ENCODE results near the gene SLC49A4.
A peak's percentile ranks its signal among the peaks of the same experiment; 100 is the strongest.

Gene SLC49A4

DNA sequence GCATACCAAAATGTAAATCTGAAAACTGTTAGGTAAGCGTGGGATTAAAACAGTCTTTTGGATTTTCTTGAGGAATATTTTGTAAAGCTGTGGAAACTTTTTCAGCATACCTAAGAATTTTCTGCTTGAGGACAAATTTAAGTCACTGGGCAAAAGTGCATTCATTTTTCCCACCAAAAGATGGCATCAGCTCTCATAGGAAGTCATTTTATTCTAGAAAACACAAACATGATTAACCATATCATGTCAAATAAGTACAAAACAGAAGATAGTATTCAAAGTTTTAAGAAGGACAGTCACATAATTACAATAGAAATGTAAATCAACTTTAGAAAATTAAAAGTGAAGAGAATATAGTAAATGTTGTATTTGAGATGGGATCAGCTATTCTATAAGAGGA lies 63.5 kb downstream of the SLC49A4 start:
- Histone ChIP-seq H2AFZ (ENCODE audit: insufficient read depth, low read length, poor library complexity) (no peak overlapping the region), H3K18ac (ENCODE audit: low read length) (no peak overlapping the region), H3K4ac (ENCODE audit: low read depth, low read length) (no peak overlapping the region), H3K9ac (ENCODE audit: low read length) (no peak overlapping the region), H3K27me3 (ENCODE audit: insufficient read depth, low read length) (no peaks in the 10 kb centered on the region), H3K23ac (ENCODE audit: low read length) (no peak overlapping the region), H4K8ac (ENCODE audit: low read depth, low read length) (no peak overlapping the region), H3K14ac (ENCODE audit: low read length) (no peak overlapping the region), H2BK120ac (ENCODE audit: insufficient read depth, low read length, poor library complexity) (no peak overlapping the region), H2BK5ac (ENCODE audit: low read depth, low read length, poor library complexity) (no peak overlapping the region), H3K79me2 (ENCODE audit: control insufficient read depth, insufficient read depth, low read length, poor library complexity) (no peaks in the 10 kb centered on the region), H3K27ac (ENCODE audit: low read depth, low read length) (no peak overlapping the region), H4K91ac (ENCODE audit: low read depth, low read length) (no peak overlapping the region), H4K12ac (ENCODE audit: low read depth, low read length) (no peak overlapping the region), H2AK5ac (ENCODE audit: low read length) (no peak overlapping the region), H3K4me3 (ENCODE audit: low read depth, low read length) (no peak overlapping the region), H3K4me1 (ENCODE audit: control insufficient read depth in 1 of 2, insufficient read depth in 2 of 2, low read length in 2 of 2) (no peaks in the 10 kb centered on the region), H3K36me3 (ENCODE audit: control insufficient read depth in 1 of 2, insufficient read depth in 2 of 2, low read length in 2 of 2) (no peaks in the 10 kb centered on the region), H3K9me3 (ENCODE audit: insufficient read depth, low read depth, low read length) (no peaks in the 10 kb centered on the region), H2BK12ac (ENCODE audit: low read length) (no peak overlapping the region), H3K79me1 (ENCODE audit: low read length) (no peaks in the 10 kb centered on the region), H3K4me2 (ENCODE audit: low read length) (no peak overlapping the region)
- WGBS (ENCODE audit: extremely low coverage, insufficient coverage, insufficient read length) = no CpG with 5 or more reads among the region's 1 CpG
- DNase-seq = peak in 1 of 2 donors; percentile 72

DNA sequence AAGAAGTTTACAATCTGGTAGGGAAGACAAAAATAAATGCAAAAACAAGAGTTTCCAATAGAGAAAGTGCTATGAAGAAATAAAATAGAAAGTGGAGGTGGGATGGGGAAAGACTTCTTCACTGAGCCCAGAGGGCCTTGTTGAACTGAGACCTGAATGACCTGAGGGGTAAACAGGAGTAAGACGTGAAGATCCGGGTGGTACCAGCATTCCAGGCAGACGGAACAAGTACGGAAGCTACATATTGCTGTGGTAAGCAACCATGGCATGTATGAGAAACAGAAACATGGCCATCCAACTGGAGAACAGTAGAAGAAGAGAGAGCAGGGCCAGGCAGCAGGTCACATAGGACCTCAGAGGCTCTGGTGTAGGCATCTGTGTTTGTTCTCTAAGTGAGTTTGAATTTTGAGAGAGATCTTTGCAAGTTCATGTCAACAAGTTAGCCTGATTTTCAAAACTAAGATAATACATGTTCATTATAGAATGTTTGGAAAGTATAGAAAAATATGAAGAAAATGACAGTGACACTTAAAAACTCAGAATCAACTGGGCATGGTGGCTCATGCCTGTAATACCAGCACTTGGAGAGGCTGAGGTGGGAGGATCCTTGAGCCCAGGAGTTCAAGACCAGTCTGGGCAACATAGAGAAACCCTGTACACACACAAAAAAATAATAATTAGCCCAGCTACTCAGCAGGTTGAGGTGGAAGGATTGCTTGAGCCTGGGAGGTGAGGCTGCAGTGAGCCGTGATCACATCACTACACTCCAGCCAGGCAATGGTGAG lies 64.3 kb downstream of the SLC49A4 start:
- Histone ChIP-seq H3K4me2 (ENCODE audit: low read length) (no peak overlapping the region), H3K23ac (ENCODE audit: low read length) (no peak overlapping the region), H3K14ac (ENCODE audit: low read length) (no peak overlapping the region), H4K8ac (ENCODE audit: low read depth, low read length) (no peak overlapping the region), H4K91ac (ENCODE audit: low read depth, low read length) (peak overlapping the region; percentile 5), H2AK5ac (ENCODE audit: low read length) (no peak overlapping the region), H3K27ac (ENCODE audit: low read depth, low read length) (no peak overlapping the region), H2BK5ac (ENCODE audit: low read depth, low read length, poor library complexity) (peak overlapping the region; percentile 49), H4K12ac (ENCODE audit: low read depth, low read length) (peak overlapping the region; percentile 18), H2AFZ (ENCODE audit: insufficient read depth, low read length, poor library complexity) (no peak overlapping the region), H3K79me2 (ENCODE audit: control insufficient read depth, insufficient read depth, low read length, poor library complexity) (no peaks in the 10 kb centered on the region), H3K36me3 (ENCODE audit: control insufficient read depth in 1 of 2, insufficient read depth in 2 of 2, low read length in 2 of 2) (no peaks in the 10 kb centered on the region), H2BK12ac (ENCODE audit: low read length) (no peak overlapping the region), H3K9ac (ENCODE audit: low read length) (no peak overlapping the region), H3K4ac (ENCODE audit: low read depth, low read length) (no peak overlapping the region), H3K4me1 (ENCODE audit: control insufficient read depth in 1 of 2, insufficient read depth in 2 of 2, low read length in 2 of 2) (no peaks in the 10 kb centered on the region), H3K9me3 (ENCODE audit: insufficient read depth, low read depth, low read length) (no peaks in the 10 kb centered on the region), H3K79me1 (ENCODE audit: low read length) (no peaks in the 10 kb centered on the region), H3K18ac (ENCODE audit: low read length) (no peak overlapping the region), H2BK120ac (ENCODE audit: insufficient read depth, low read length, poor library complexity) (peak overlapping the region; percentile 33), H3K27me3 (ENCODE audit: insufficient read depth, low read length) (no peaks in the 10 kb centered on the region), H3K4me3 (ENCODE audit: low read depth, low read length) (no peak overlapping the region)
- DNase-seq = peak; percentile 91 to 95
- WGBS (ENCODE audit: extremely low coverage, insufficient coverage, insufficient read length) = no CpG with 5 or more reads among the region's 5 CpGs

GRCh38 chr3:122862381-122862780 lies 67.5 kb downstream of the SLC49A4 start:
- Histone ChIP-seq H4K8ac (ENCODE audit: low read depth, low read length) (no peak overlapping the region), H2BK120ac (ENCODE audit: insufficient read depth, low read length, poor library complexity) (no peak overlapping the region), H3K79me1 (ENCODE audit: low read length) (no peaks in the 10 kb centered on the region), H3K18ac (ENCODE audit: low read length) (no peak overlapping the region), H2BK5ac (ENCODE audit: low read depth, low read length, poor library complexity) (no peak overlapping the region), H2BK12ac (ENCODE audit: low read length) (no peak overlapping the region), H3K9ac (ENCODE audit: low read length) (no peak overlapping the region), H3K27ac (ENCODE audit: low read depth, low read length) (no peak overlapping the region), H4K91ac (ENCODE audit: low read depth, low read length) (no peak overlapping the region), H3K27me3 (ENCODE audit: insufficient read depth, low read length) (no peaks in the 10 kb centered on the region), H3K4ac (ENCODE audit: low read depth, low read length) (no peak overlapping the region), H2AK5ac (ENCODE audit: low read length) (no peak overlapping the region), H2AFZ (ENCODE audit: insufficient read depth, low read length, poor library complexity) (no peak overlapping the region), H3K36me3 (ENCODE audit: control insufficient read depth in 1 of 2, insufficient read depth in 2 of 2, low read length in 2 of 2) (peaks cover 0 to 2% of the 10 kb centered on the region in 2 experiments), H3K9me3 (ENCODE audit: insufficient read depth, low read depth, low read length) (no peaks in the 10 kb centered on the region), H4K12ac (ENCODE audit: low read depth, low read length) (no peak overlapping the region), H3K4me1 (ENCODE audit: control insufficient read depth in 1 of 2, insufficient read depth in 2 of 2, low read length in 2 of 2) (no peaks in the 10 kb centered on the region), H3K14ac (ENCODE audit: low read length) (no peak overlapping the region), H3K4me2 (ENCODE audit: low read length) (no peak overlapping the region), H3K79me2 (ENCODE audit: control insufficient read depth, insufficient read depth, low read length, poor library complexity) (no peaks in the 10 kb centered on the region), H3K23ac (ENCODE audit: low read length) (no peak overlapping the region), H3K4me3 (ENCODE audit: low read depth, low read length) (no peak overlapping the region)
- no peak for DNase-seq

DNA sequence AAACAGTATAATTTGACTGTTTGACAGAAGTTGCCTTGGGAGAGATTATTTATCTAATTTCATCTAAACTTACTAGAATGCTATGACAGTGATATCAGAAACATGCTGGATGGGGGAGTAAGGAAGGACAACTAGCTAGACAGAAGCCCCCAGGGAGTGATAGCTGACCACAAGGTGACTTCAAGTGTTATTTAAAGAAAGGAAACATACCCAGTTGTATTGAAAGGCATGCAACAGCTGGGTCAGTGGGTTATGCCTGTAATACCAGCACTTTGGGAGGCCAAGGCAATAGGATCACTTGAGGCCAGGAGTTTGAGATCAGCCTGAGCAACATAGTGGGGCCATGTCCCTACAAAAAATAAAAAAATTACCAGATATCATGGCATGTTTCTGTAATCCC lies 69.6 kb downstream of the SLC49A4 start:
- no peak overlapping the region for H3K4ac ChIP-seq (ENCODE audit: low read depth, low read length)
- H2AK5ac ChIP-seq (ENCODE audit: low read length) = no peak overlapping the region
- H3K27ac ChIP-seq (ENCODE audit: low read depth, low read length) = no peak overlapping the region
- H2BK12ac ChIP-seq (ENCODE audit: low read length) = no peak overlapping the region
- H4K91ac ChIP-seq (ENCODE audit: low read depth, low read length) = no peak overlapping the region
- H2BK5ac ChIP-seq (ENCODE audit: low read depth, low read length, poor library complexity) = no peak overlapping the region
- H3K4me1 ChIP-seq (ENCODE audit: control insufficient read depth in 1 of 2, insufficient read depth in 2 of 2, low read length in 2 of 2) = no peaks in the 10 kb centered on the region
- H3K18ac ChIP-seq (ENCODE audit: low read length) = no peak overlapping the region
- H3K4me3 ChIP-seq (ENCODE audit: low read depth, low read length) = no peak overlapping the region
- H3K9ac ChIP-seq (ENCODE audit: low read length) = no peak overlapping the region
- no peaks in the 10 kb centered on the region for H3K79me2 ChIP-seq (ENCODE audit: control insufficient read depth, insufficient read depth, low read length, poor library complexity)
- peaks cover 0 to 2% of the 10 kb centered on the region in 2 experiments for H3K36me3 ChIP-seq (ENCODE audit: control insufficient read depth in 1 of 2, insufficient read depth in 2 of 2, low read length in 2 of 2)
- H3K4me2 ChIP-seq (ENCODE audit: low read length) = no peak overlapping the region
- no peaks in the 10 kb centered on the region for H3K9me3 ChIP-seq (ENCODE audit: insufficient read depth, low read depth, low read length)
- no peak overlapping the region for H4K12ac ChIP-seq (ENCODE audit: low read depth, low read length)
- H3K14ac ChIP-seq (ENCODE audit: low read length) = no peak overlapping the region
- no peaks in the 10 kb centered on the region for H3K79me1 ChIP-seq (ENCODE audit: low read length)
- no peaks in the 10 kb centered on the region for H3K27me3 ChIP-seq (ENCODE audit: insufficient read depth, low read length)
- H2AFZ ChIP-seq (ENCODE audit: insufficient read depth, low read length, poor library complexity) = no peak overlapping the region
- DNase-seq = peak; percentile 20 to 25
- H2BK120ac ChIP-seq (ENCODE audit: insufficient read depth, low read length, poor library complexity) = no peak overlapping the region
- H4K8ac ChIP-seq (ENCODE audit: low read depth, low read length) = no peak overlapping the region
- no peak overlapping the region for H3K23ac ChIP-seq (ENCODE audit: low read length)

Data from trophoblast cell (in vitro differentiated cells and primary cell).